PFSK-1 (cell line): Measurements from ENCODE around the gene DRG2.

Experiments
- FOXP2 ChIP-seq: optimal IDR thresholded peaks from 2 replicates; pipeline ENCODE3; 2011; ENCODE audit warnings: borderline replicate concordance, control low read depth, inconsistent platforms; ENCODE audit not compliant: insufficient read depth; ENCODE audit errors: extremely low read length, extremely low read depth
- POLR2AphosphoS5 ChIP-seq: IDR thresholded peaks from 2 replicates; pipeline ENCODE4 v1.6.1; 2012; ENCODE audit warnings: low read depth, mild to moderate bottlenecking, control low read depth, low read length, moderate library complexity
- SIN3A ChIP-seq: IDR thresholded peaks from 2 replicates; pipeline ENCODE4 v1.6.1; 2012; ENCODE audit warnings: mild to moderate bottlenecking, low read length, moderate library complexity, borderline replicate concordance; ENCODE audit not compliant: insufficient read depth
- TAF1 ChIP-seq: IDR thresholded peaks from 2 replicates; pipeline ENCODE4 v1.6.1; 2012; ENCODE audit warnings: low read length, control low read depth, borderline replicate concordance; ENCODE audit not compliant: insufficient read depth
- TF ChIP-seq, protein P1 (sequence below), 2 experiments: IDR thresholded peaks; 2 replicates each; pipeline versions ENCODE4 v1.6.1 to v1.8.0; 2011 to 2012; ENCODE audit warnings: low read depth in 2 of 2, low read length in 2 of 2, control low read depth in 1 of 2, inconsistent platforms in 1 of 2, mild to moderate bottlenecking in 1 of 2, moderate library complexity in 1 of 2; ENCODE audit not compliant: insufficient read depth in 1 of 2

Gene DRG2

DNA sequence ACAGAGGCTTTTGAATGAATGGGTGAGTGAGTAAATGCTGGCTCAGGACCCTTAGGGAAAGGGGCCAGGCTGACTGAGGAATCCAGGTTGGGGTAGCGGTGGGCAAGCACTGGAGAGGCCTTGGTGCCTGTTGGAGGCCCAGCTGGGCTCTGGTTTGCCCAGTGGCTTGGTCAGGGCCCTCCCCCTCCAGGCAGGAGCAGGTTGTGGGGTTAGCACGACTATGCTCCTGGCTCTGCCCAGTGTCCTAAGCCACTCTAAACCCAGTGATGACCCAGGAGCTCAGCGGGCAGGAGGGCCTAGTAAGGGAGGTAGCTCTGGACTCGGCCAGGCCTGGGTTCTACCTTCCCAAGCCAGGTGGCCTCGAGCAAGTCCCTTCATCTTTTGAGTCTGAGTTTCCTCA lies 28.3 kb downstream of the DRG2 start:
- TF ChIP-seq FOXP2 (no peak), POLR2AphosphoS5 (no peak), TAF1 (no peak), SIN3A (no peak)
- TF ChIP-seq, protein P1, sequence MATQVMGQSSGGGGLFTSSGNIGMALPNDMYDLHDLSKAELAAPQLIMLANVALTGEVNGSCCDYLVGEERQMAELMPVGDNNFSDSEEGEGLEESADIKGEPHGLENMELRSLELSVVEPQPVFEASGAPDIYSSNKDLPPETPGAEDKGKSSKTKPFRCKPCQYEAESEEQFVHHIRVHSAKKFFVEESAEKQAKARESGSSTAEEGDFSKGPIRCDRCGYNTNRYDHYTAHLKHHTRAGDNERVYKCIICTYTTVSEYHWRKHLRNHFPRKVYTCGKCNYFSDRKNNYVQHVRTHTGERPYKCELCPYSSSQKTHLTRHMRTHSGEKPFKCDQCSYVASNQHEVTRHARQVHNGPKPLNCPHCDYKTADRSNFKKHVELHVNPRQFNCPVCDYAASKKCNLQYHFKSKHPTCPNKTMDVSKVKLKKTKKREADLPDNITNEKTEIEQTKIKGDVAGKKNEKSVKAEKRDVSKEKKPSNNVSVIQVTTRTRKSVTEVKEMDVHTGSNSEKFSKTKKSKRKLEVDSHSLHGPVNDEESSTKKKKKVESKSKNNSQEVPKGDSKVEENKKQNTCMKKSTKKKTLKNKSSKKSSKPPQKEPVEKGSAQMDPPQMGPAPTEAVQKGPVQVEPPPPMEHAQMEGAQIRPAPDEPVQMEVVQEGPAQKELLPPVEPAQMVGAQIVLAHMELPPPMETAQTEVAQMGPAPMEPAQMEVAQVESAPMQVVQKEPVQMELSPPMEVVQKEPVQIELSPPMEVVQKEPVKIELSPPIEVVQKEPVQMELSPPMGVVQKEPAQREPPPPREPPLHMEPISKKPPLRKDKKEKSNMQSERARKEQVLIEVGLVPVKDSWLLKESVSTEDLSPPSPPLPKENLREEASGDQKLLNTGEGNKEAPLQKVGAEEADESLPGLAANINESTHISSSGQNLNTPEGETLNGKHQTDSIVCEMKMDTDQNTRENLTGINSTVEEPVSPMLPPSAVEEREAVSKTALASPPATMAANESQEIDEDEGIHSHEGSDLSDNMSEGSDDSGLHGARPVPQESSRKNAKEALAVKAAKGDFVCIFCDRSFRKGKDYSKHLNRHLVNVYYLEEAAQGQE (IDR thresholded peaks at IDR 0.05; ENCODE audit: insufficient read depth in 1 of 2, low read depth in 2 of 2, low read length in 2 of 2) = no peak

DNA sequence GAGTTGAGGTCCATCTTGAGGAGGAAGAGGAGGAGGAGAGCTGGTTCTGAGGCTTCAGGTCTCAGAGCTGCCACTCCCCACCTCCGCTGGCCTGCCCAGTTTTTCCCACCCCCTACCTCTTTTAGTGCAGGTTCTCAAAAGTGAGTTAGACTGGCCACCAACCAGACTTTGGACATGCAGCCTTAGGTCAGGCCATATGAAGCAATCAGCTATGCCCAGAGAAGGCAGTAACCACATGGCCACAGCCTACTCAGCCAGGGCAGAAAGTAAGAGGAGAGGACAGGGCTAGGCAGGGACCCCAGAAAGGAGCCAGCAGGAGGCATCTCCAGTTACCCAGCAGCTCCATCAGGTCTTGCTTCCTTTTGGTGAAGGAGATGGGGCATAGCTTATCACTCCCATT lies 29.8 kb downstream of the DRG2 start:
- TF ChIP-seq FOXP2 = no peak
- no peak for TF ChIP-seq TAF1
- TF ChIP-seq POLR2AphosphoS5 = no peak
- no peak for TF ChIP-seq SIN3A
- TF ChIP-seq, protein P1 (IDR thresholded peaks at IDR 0.05; ENCODE audit: insufficient read depth in 1 of 2, low read depth in 2 of 2, low read length in 2 of 2) = no peak

DNA sequence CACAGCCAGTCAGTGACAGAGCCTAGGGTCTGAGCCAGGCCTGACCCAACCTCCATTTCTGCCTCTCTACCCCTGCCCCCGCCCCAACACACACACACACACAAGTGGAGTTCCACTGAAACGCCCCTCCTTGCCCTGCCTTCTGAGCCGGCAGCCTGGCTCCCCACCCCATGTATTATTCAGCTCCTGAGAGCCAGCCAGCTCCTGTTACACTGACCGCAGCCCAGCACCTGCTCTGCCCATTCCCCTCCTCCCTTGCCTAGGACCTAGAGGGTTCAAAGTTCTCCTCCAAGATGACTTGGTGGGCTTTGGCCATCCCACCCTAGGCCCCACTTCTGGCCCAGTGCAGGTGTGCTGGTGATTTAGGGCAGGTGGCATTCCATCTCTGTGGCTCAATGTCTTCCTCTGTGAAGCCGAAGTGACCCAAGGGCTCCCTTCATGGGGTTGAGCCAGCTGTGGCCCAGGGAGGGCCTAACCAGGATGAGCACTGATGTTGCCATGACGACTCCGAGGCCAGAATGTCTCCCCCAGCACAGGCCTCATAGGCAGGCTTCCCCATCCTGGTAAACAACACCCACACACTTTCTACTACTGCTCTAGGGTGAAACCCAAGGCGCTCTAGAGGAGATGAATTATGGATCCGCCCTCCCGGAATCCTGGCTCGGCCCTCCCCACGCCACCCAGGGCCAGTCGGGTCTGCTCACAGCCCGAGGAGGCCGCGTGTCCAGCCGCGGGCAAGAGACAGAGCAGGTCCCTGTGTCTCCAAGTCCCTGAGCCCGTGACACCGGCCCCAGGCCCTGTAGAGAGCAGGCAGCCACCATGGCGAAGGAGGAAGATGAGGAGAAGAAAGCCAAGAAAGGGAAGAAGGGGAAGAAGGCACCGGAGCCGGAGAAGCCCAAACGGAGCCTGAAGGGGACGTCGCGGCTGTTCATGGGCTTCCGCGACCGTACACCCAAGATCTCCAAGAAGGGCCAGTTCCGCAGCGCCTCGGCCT lies 30.5 kb downstream of the DRG2 start:
- no peak for TF ChIP-seq SIN3A
- TF ChIP-seq, protein P1 (IDR thresholded peaks at IDR 0.05; ENCODE audit: insufficient read depth in 1 of 2, low read depth in 2 of 2, low read length in 2 of 2) = no peak
- no peak for TF ChIP-seq POLR2AphosphoS5
- TF ChIP-seq FOXP2 = no peak
- no peak for TF ChIP-seq TAF1

DNA sequence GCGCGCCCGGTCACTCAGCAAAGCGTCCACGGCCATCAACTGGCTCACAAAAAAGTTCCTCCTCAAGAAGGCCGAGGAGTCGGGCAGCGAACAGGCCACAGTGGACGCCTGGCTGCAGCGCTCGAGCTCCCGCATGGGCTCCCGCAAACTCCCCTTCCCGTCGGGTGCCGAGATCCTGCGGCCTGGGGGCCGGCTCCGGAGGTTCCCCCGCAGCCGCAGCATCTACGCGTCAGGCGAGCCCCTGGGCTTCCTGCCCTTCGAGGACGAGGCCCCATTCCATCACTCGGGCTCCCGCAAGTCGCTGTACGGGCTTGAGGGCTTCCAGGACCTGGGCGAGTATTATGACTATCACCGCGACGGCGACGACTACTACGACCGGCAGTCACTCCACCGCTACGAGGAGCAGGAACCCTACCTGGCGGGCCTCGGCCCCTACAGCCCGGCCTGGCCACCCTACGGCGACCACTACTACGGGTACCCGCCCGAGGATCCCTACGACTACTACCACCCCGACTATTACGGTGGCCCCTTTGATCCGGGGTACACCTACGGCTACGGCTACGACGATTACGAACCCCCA lies 31.5 kb downstream of the DRG2 start:
- no peak for TF ChIP-seq POLR2AphosphoS5

DNA sequence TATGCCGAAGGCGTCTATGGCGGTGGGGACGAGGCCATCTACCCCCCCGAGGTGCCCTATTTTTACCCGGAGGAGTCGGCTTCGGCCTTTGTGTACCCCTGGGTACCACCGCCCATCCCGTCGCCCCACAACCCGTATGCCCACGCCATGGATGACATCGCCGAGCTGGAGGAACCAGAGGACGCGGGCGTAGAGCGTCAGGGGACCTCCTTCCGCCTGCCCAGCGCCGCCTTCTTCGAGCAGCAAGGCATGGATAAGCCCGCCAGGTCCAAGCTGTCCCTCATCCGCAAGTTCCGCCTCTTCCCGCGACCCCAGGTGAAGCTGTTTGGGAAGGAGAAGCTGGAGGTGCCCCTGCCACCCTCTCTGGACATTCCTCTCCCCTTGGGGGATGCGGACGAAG lies 32.2 kb downstream of the DRG2 start:
- no peak for TF ChIP-seq SIN3A
- TF ChIP-seq POLR2AphosphoS5 = no peak
- no peak for TF ChIP-seq TAF1
- TF ChIP-seq, protein P1 (IDR thresholded peaks at IDR 0.05; ENCODE audit: insufficient read depth in 1 of 2, low read depth in 2 of 2, low read length in 2 of 2) = no peak
- no peak for TF ChIP-seq FOXP2
